KMS-11 (cell line): Measurements from ENCODE around the gene DDB1.

Experiments
- H2AFZ ChIP-seq: fragments of 200-600 bp; sonication (generic); 2 replicates; pipeline ENCODE4 v1.6.1; 2016; ENCODE audit warnings: antibody characterized with exemption, mixed run types, low read depth
- H3K27ac ChIP-seq: fragments of 200-600 bp; sonication (generic); 2 replicates; pipeline ENCODE4 v1.6.1; 2016; ENCODE audit warnings: mild to moderate bottlenecking, mixed run types
- H3K27me3 ChIP-seq: fragments of 200-600 bp; sonication (generic); 2 replicates; pipeline ENCODE4 v1.6.1; 2017; ENCODE audit warnings: mild to moderate bottlenecking, low read depth, mixed run types, moderate library complexity; ENCODE audit not compliant: insufficient read depth
- H3K36me3 ChIP-seq: fragments of 200-600 bp; sonication (generic); 2 replicates; pipeline ENCODE4 v1.6.1; 2017; ENCODE audit warnings: mild to moderate bottlenecking, mixed run types; ENCODE audit not compliant: insufficient read depth
- H3K4me1 ChIP-seq: fragments of 200-600 bp; sonication (generic); 2 replicates; pipeline ENCODE4 v1.6.1; 2016; ENCODE audit warnings: mild to moderate bottlenecking, low read depth, mixed run types; ENCODE audit not compliant: poor library complexity, severe bottlenecking
- H3K4me2 ChIP-seq: fragments of 200-600 bp; sonication (generic); 2 replicates; pipeline ENCODE4 v1.7.0; 2016; ENCODE audit warnings: mild to moderate bottlenecking, mixed run types
- H3K4me3 ChIP-seq: fragments of 200-600 bp; sonication (generic); IDR thresholded peaks from 2 replicates; pipeline ENCODE4 v1.6.1; 2017; ENCODE audit warnings: low read depth, low read length, mixed read lengths; ENCODE audit not compliant: insufficient read depth
- H3K79me2 ChIP-seq: fragments of 200-600 bp; sonication (generic); 2 replicates; pipeline ENCODE4 v1.6.1; 2016; ENCODE audit warnings: low read depth, mixed run types; ENCODE audit not compliant: insufficient read depth
- H3K9ac ChIP-seq: fragments of 200-600 bp; sonication (generic); 2 replicates; pipeline ENCODE4 v1.6.1; 2016; ENCODE audit warnings: mild to moderate bottlenecking, mixed run types
- H4K20me1 ChIP-seq: fragments of 200-600 bp; sonication (generic); 2 replicates; pipeline ENCODE4 v1.6.1; 2016; ENCODE audit warnings: mild to moderate bottlenecking, mixed run types; ENCODE audit not compliant: insufficient read depth
- CTCF ChIP-seq: fragments of 200-600 bp; sonication (generic); conservative IDR thresholded peaks from 2 replicates; pipeline ENCODE4 v1.6.1; 2017; ENCODE audit warnings: low read depth, mild to moderate bottlenecking, antibody characterized with exemption, low read length, moderate library complexity, mixed read lengths

The DDB1 gene

GRCh38 chr11:61309739-61310138 is 23.2 kb downstream of the DDB1 start:
- Histone ChIP-seq H3K4me2 (no peak overlapping the region), H3K79me2 (no peaks in the 10 kb centered on the region), H3K27me3 (no peaks in the 10 kb centered on the region), H3K4me3 (no peak overlapping the region), H3K4me1 (peaks cover 10% of the 10 kb centered on the region), H2AFZ (no peak overlapping the region), H3K36me3 (peaks cover 14% of the 10 kb centered on the region; the same call in 1 of the 2 replicates), H3K27ac (no peak overlapping the region), H3K9ac (no peak overlapping the region), H4K20me1 (no peaks in the 10 kb centered on the region)
- TF ChIP-seq CTCF, result no peak

- Histone ChIP-seq H3K4me2 (no peak overlapping the region), H3K36me3 (peaks cover 14% of the 10 kb centered on the region; the same call in 1 of the 2 replicates)
Observed at GRCh38 chr11:61309141-61309540, 23.8 kb downstream of the DDB1 start.

GRCh38 chr11:61307354-61307753 is 25.6 kb downstream of the DDB1 start:
- Histone ChIP-seq H3K36me3 (peaks cover 7% of the 10 kb centered on the region; the same call in 1 of the 2 replicates), H3K27ac (no peak overlapping the region), H2AFZ (no peak overlapping the region)

More at GRCh38 chr11:61309141-61309540, 23.8 kb downstream of the DDB1 start:
- Histone ChIP-seq H3K27ac (no peak overlapping the region), H3K4me1 (peaks cover 14% of the 10 kb centered on the region), H4K20me1 (no peaks in the 10 kb centered on the region), H2AFZ (no peak overlapping the region), H3K27me3 (no peaks in the 10 kb centered on the region), H3K79me2 (no peaks in the 10 kb centered on the region), H3K4me3 (no peak overlapping the region), H3K9ac (no peak overlapping the region)
- no peak for TF ChIP-seq CTCF

GRCh38 chr11:61306221-61306620 is 26.7 kb downstream of the DDB1 start:
- Histone ChIP-seq H3K27me3 (no peaks in the 10 kb centered on the region), H3K79me2 (no peaks in the 10 kb centered on the region), H3K4me2 (no peak overlapping the region), H2AFZ (no peak overlapping the region), H3K36me3 (peaks cover 7% of the 10 kb centered on the region; the same call in 1 of the 2 replicates), H3K9ac (no peak overlapping the region), H3K4me1 (peaks cover 14% of the 10 kb centered on the region), H3K27ac (no peak overlapping the region), H3K4me3 (no peak overlapping the region), H4K20me1 (no peaks in the 10 kb centered on the region)
- TF ChIP-seq CTCF, result no peak

More at GRCh38 chr11:61307354-61307753, 25.6 kb downstream of the DDB1 start:
- TF ChIP-seq CTCF, result no peak
- H3K4me1 ChIP-seq, result peaks cover 14% of the 10 kb centered on the region
- H3K9ac ChIP-seq, result no peak overlapping the region
- H3K4me3 ChIP-seq, result no peak overlapping the region
- H3K4me2 ChIP-seq, result no peak overlapping the region
- H4K20me1 ChIP-seq, result no peaks in the 10 kb centered on the region
- H3K27me3 ChIP-seq, result no peaks in the 10 kb centered on the region
- H3K79me2 ChIP-seq, result no peaks in the 10 kb centered on the region
